HCT116 (cell line): Measurements from ENCODE around the gene TAS1R1. TPM values are rescaled to one million over a fixed set of nuclear protein-coding genes. Genes with fewer than 3 reads are reported as not detected.

Experiments
- ATAC-seq: fragments of 200-7000 bp; cut with Tn5 transposase; 2 replicates; pipeline ENCODE4 v1.9.1; 2020; ENCODE audit warnings: mild to moderate bottlenecking, moderate library complexity
- BruUV-seq: library from RNA; stranded (reverse); fragments of 400-500 nt; replicated peaks from 2 replicates; lab custom pipeline; 2021; lab: Mats Ljungman, UMichigan
- CTCF ChIA-PET: fragments of 300-600 bp; sonication (Branson Sonifier 250); formaldehyde crosslinking; loops from one replicate; lab custom pipeline; 2021; ENCODE audit warnings: antibody characterized with exemption; lab: Charles Lee
- POLR2A ChIA-PET: fragments of 300-600, 350-600 bp; sonication (Branson Sonifier 250); formaldehyde crosslinking; loops from one replicate; lab custom pipeline; 2021; ENCODE audit warnings: antibody characterized with exemption; lab: Charles Lee
- RAD21 ChIA-PET, 2 experiments: fragments of 300-600 bp; sonication (Branson Sonifier 250); formaldehyde crosslinking; loops; one replicate each; lab custom pipeline; 2023; ENCODE audit warnings: low total read pairs in 2 of 2; ENCODE audit not compliant: uncharacterized antibody in 2 of 2, unreplicated experiment in 2 of 2, low non-redundant PET in 1 of 2; lab: Charles Lee
- DNase-seq: peaks from one replicate; pipeline ENCODE4 v3.0.0-alpha.2; 2010; ENCODE audit warnings: low read depth, low spot score
- H2AFZ ChIP-seq: fragments of 200-600 bp; shearing (Covaris generic), sonication (generic); 2 replicates; pipeline ENCODE4 v1.6.1; 2017; ENCODE audit warnings: low read depth, mixed run types, mixed read lengths, antibody characterized with exemption, low read length; ENCODE audit not compliant: poor library complexity, severe bottlenecking
- H3K27ac ChIP-seq: 2 replicates; pipeline ENCODE4 v1.5.1; 2012; ENCODE audit warnings: low read depth, low read length
- H3K27me3 ChIP-seq: fragments of 200-600 bp; sonication (generic); 2 replicates; pipeline ENCODE4 v1.6.1; 2016; ENCODE audit warnings: mixed run types, low read length, mixed read lengths; ENCODE audit not compliant: insufficient read depth
- H3K36me3 ChIP-seq, 2 experiments: fragments of 200-500 bp in 1 of 2; fragments of 200-600 bp in 1 of 2; sonication (Bioruptor generic) in 1 of 2; sonication (generic) in 1 of 2; 2 replicates each; pipeline versions ENCODE4 v1.5.1 to v1.6.1; 2014 to 2016; ENCODE audit warnings: low read length in 2 of 2, inconsistent platforms in 1 of 2, mixed read lengths in 1 of 2, mixed run types in 1 of 2; ENCODE audit not compliant: insufficient read depth in 2 of 2, control insufficient read depth in 1 of 2
- H3K4me1 ChIP-seq, 2 experiments: fragments of 200-600 bp in 1 of 2; sonication (generic) in 1 of 2; 2 replicates each; pipeline versions ENCODE4 v1.5.1 to v1.6.1; 2012 to 2017; ENCODE audit warnings: low read length in 2 of 2, inconsistent platforms in 1 of 2, mild to moderate bottlenecking in 1 of 2, mixed read lengths in 1 of 2, mixed run types in 1 of 2, moderate library complexity in 1 of 2; ENCODE audit not compliant: insufficient read depth in 2 of 2, control insufficient read depth in 1 of 2
- H3K4me2 ChIP-seq: fragments of 200-600 bp; sonication (generic); 2 replicates; pipeline ENCODE4 v1.6.1; 2017; ENCODE audit warnings: mixed run types, low read length, mixed read lengths
- H3K4me3 ChIP-seq, 2 experiments: fragments of 200-600 bp in 1 of 2; sonication (generic) in 1 of 2; replicated peaks in 1 of 2; 2 replicates each; pipeline ENCODE4 v1.5.1; 2011 to 2016; ENCODE audit warnings: low read length in 2 of 2, control low read depth in 1 of 2, low read depth in 1 of 2, mild to moderate bottlenecking in 1 of 2, mixed read lengths in 1 of 2, mixed run types in 1 of 2
- H3K79me2 ChIP-seq: fragments of 200-600 bp; sonication (generic); 2 replicates; pipeline ENCODE4 v1.6.1; 2017; ENCODE audit warnings: mild to moderate bottlenecking, mixed run types, low read length, moderate library complexity, mixed read lengths; ENCODE audit not compliant: insufficient read depth
- H3K9ac ChIP-seq: fragments of 200-600 bp; sonication (generic); 2 replicates; pipeline ENCODE4 v1.6.1; 2016; ENCODE audit warnings: low read length, mixed read lengths
- H3K9me2 ChIP-seq: fragments of 200-600 bp; sonication (generic), shearing (Covaris generic); 2 replicates; pipeline ENCODE4 v1.6.1; 2017; ENCODE audit warnings: mixed run types, mild to moderate bottlenecking, moderate library complexity; ENCODE audit not compliant: insufficient read depth
- H3K9me3 ChIP-seq, 2 experiments: fragments of 200-500 bp in 1 of 2; fragments of 200-600 bp in 1 of 2; sonication (Bioruptor generic) in 1 of 2; sonication (generic) in 1 of 2; 2 replicates each; pipeline ENCODE4 v1.6.1; 2014 to 2017; ENCODE audit warnings: low read length in 2 of 2, mixed read lengths in 2 of 2, inconsistent platforms in 1 of 2, low read depth in 1 of 2, mild to moderate bottlenecking in 1 of 2, mixed run types in 1 of 2, moderate library complexity in 1 of 2; ENCODE audit not compliant: control insufficient read depth in 1 of 2, insufficient read depth in 1 of 2
- H4K20me1 ChIP-seq: fragments of 200-600 bp; sonication (generic), shearing (Covaris generic); 2 replicates; pipeline ENCODE4 v1.6.1; 2017; ENCODE audit warnings: mixed run types, mild to moderate bottlenecking, moderate library complexity; ENCODE audit not compliant: insufficient read depth
- CBX3 ChIP-seq: IDR thresholded peaks from 2 replicates; pipeline ENCODE4 v1.6.1; 2012; ENCODE audit warnings: low read depth
- CEBPB ChIP-seq: IDR thresholded peaks from 2 replicates; pipeline ENCODE4 v1.6.1; 2012; ENCODE audit warnings: low read depth
- EGR1 ChIP-seq: IDR thresholded peaks from 2 replicates; pipeline ENCODE4 v1.6.1; 2012; ENCODE audit warnings: low read depth
- ELF1 ChIP-seq: IDR thresholded peaks from 2 replicates; pipeline ENCODE4 v1.6.1; 2012; ENCODE audit warnings: low read depth, borderline replicate concordance
- EZH2 ChIP-seq: fragments of 200-600 bp; sonication (generic); IDR thresholded peaks from 2 replicates; pipeline ENCODE4 v1.6.1; 2017; ENCODE audit warnings: antibody characterized with exemption, mixed run types
- EZH2phosphoT487 ChIP-seq: fragments of 200-600 bp; IDR thresholded peaks from 2 replicates; pipeline ENCODE4 v1.6.1; 2018; ENCODE audit warnings: antibody characterized with exemption, borderline replicate concordance
- FOSL1 ChIP-seq: IDR thresholded peaks from 2 replicates; pipeline ENCODE4 v1.6.1; 2012; ENCODE audit warnings: low read depth
- POLR2A ChIP-seq: IDR thresholded peaks from 2 replicates; pipeline ENCODE4 v1.7.0; 2011; ENCODE audit warnings: borderline replicate concordance; ENCODE audit not compliant: insufficient read depth, insufficient read length; ENCODE audit errors: extremely low read depth
- POLR2AphosphoS5 ChIP-seq: IDR thresholded peaks from 2 replicates; pipeline ENCODE4 v1.6.1; 2011; ENCODE audit warnings: mild to moderate bottlenecking, low read depth, low read length, moderate library complexity
- RAD21 ChIP-seq: IDR thresholded peaks from 2 replicates; pipeline ENCODE4 v1.6.1; 2012; ENCODE audit warnings: low read depth, mild to moderate bottlenecking
- SIN3A ChIP-seq: IDR thresholded peaks from 2 replicates; pipeline ENCODE4 v1.6.1; 2012; ENCODE audit warnings: low read depth
- SP1 ChIP-seq: IDR thresholded peaks from 2 replicates; pipeline ENCODE4 v1.6.1; 2012; ENCODE audit warnings: low read depth
- TCF7L2 ChIP-seq: IDR thresholded peaks from 2 replicates; pipeline ENCODE4 v1.7.0; 2011; ENCODE audit warnings: borderline replicate concordance, inconsistent platforms; ENCODE audit not compliant: insufficient read depth, insufficient read length; ENCODE audit errors: extremely low read depth
- YY1 ChIP-seq: IDR thresholded peaks from 2 replicates; pipeline ENCODE4 v1.6.1; 2011; ENCODE audit warnings: low read length, low read depth, moderate library complexity, mild to moderate bottlenecking; ENCODE audit not compliant: insufficient replicate concordance; ENCODE audit errors: extremely low read depth
- intact Hi-C: fragments of 100-400 bp; cut with micrococcal nuclease; formaldehyde crosslinking; loops from 2 replicates; pipeline ENCODE4 v1.10.0; 2022
- total RNA-seq: library from RNA; stranded (reverse); gene quantifications from one replicate; pipeline ENCODE4 v1.2.1, GENCODE V29; 2021; ENCODE audit not compliant: unreplicated experiment
- TF ChIP-seq, protein P1 (sequence below): IDR thresholded peaks from 2 replicates; pipeline ENCODE4 v1.6.1; 2011; ENCODE audit warnings: mild to moderate bottlenecking, low read length, moderate library complexity; ENCODE audit not compliant: insufficient replicate concordance; ENCODE audit errors: extremely low read depth
- TF ChIP-seq, protein P2 (sequence below): IDR thresholded peaks from 2 replicates; pipeline ENCODE4 v1.6.1; 2012
- TF ChIP-seq, protein P3 (sequence below), 3 experiments: fragments of 200-600 bp in 1 of 3; sonication (generic) in 1 of 3; IDR thresholded peaks in 2 of 3; conservative IDR thresholded peaks in 1 of 3; 2 replicates each; pipeline ENCODE4 v1.5.1; 2012 to 2017; ENCODE audit warnings: low read depth in 2 of 3, low read length in 2 of 3, antibody characterized with exemption in 1 of 3, borderline replicate concordance in 1 of 3, control low read depth in 1 of 3, mild to moderate bottlenecking in 1 of 3, mixed read lengths in 1 of 3, mixed run types in 1 of 3, moderate library complexity in 1 of 3; ENCODE audit not compliant: insufficient read depth in 1 of 3

The TAS1R1 gene
- total RNA-seq, 1 experiment from 2014 or later: not detected

DNA sequence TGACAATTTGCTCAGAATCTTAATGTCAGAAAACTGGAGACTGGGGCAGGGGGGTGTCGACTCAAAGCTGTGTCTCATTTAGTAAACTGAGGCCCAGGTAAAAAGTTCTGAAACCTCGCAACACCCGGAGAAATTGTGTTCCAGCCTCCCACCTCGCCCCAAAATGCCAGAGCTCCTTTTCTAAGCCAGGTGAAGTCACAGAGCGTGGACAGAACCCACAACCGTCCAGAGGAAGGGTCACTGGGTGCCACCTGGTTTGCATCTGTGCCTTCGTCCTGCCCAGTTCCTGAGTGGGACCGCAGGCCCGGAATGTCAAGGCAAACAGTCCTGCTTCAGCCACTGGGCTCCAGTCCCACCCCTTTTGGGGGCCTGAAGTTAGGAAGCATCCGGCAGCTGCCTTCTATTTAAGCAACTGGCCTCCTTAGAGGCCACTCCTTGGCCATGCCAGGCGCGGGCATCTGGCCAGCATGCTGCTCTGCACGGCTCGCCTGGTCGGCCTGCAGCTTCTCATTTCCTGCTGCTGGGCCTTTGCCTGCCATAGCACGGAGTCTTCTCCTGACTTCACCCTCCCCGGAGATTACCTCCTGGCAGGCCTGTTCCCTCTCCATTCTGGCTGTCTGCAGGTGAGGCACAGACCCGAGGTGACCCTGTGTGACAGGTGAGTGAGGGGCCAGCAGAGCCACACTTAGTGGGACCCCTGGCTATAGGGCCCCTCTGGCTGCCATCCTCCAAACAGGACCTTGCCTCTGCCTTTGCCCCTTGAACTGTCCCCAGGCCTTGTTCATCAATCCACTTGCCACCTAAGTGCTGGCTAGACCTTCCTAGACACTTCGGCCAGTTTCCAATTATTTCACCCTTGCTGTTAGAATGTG is at the start of gene TAS1R1 (continued):
- TF ChIP-seq, protein P1, sequence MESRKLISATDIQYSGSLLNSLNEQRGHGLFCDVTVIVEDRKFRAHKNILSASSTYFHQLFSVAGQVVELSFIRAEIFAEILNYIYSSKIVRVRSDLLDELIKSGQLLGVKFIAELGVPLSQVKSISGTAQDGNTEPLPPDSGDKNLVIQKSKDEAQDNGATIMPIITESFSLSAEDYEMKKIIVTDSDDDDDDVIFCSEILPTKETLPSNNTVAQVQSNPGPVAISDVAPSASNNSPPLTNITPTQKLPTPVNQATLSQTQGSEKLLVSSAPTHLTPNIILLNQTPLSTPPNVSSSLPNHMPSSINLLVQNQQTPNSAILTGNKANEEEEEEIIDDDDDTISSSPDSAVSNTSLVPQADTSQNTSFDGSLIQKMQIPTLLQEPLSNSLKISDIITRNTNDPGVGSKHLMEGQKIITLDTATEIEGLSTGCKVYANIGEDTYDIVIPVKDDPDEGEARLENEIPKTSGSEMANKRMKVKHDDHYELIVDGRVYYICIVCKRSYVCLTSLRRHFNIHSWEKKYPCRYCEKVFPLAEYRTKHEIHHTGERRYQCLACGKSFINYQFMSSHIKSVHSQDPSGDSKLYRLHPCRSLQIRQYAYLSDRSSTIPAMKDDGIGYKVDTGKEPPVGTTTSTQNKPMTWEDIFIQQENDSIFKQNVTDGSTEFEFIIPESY: no peak
- TF ChIP-seq EZH2phosphoT487: no peak
- TF ChIP-seq ELF1: no peak
- TF ChIP-seq, all 23 proteins: peak for 0

DNA sequence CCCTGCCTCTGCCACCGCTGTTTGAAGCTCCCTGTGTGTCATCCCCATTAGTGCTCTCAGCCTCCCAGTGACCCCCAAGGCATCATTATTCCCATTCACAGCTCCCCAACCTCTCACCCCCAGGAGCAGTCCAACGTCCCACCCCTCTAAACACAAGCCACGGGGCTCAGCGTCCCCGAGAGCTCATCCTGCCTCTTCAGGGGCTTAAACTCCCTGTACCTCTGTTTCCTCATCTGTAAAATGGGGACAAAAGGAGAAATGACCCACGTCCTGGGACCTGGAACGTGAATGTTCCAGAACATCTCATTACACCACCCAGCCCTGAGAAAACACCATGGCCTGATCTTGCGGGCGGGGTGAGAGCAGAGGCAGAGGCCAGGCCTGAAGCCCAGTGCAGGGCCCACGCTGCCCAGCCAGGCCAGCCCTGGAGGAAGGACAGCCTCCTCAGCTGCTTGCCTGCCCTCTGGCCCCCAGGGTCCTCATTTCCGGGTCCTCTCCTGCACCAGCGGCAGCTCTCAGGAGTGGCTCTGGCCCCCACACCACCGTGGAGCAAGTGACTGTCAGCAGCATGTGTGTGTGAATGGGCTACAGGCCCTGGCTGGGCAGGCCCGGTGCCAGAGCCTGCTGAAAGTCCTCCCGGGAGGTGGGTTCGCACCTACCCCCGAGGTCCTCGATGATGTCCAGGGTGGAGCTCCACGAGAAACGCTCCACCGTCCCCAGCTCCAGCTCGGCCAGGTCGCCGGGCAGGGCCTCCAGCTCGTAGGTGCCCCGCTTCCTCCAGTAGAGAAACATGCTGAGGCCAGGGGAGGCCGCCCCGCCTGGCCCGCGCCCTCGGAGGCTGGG is 49.5 kb upstream of the TAS1R1 start:
- Histone ChIP-seq H3K9me2 (no peaks in the 10 kb centered on the region), H3K36me3 (no peaks in the 10 kb centered on the region), H3K27ac (no peak overlapping the region), H4K20me1 (no peaks in the 10 kb centered on the region), H3K4me2 (no peak overlapping the region), H3K4me1 (no peaks in the 10 kb centered on the region; a peak in 1 of 4 replicates), H2AFZ (no peak overlapping the region), H3K79me2 (no peaks in the 10 kb centered on the region), H3K27me3 (no peaks in the 10 kb centered on the region), H3K4me3 (no peak overlapping the region), H3K9me3 (no peaks in the 10 kb centered on the region), H3K9ac (no peak overlapping the region)
- RAD21 ChIA-PET: no interaction called here
- intact Hi-C loops: no loop called here
- DNase-seq (no peak), ATAC-seq (no peak)
- CTCF ChIA-PET: no interaction called here
- BruUV-seq: no TSS peak
- POLR2A ChIA-PET: no interaction called here
- TF ChIP-seq ELF1 (no peak), CBX3 (no peak), POLR2AphosphoS5 (no peak), TCF7L2 (no peak), EZH2phosphoT487 (no peak), EGR1 (no peak), POLR2A (no peak), FOSL1 (no peak), YY1 (no peak), EZH2 (no peak), SIN3A (no peak), RAD21 (no peak), CEBPB (no peak), SP1 (no peak)
- TF ChIP-seq, protein P2, sequence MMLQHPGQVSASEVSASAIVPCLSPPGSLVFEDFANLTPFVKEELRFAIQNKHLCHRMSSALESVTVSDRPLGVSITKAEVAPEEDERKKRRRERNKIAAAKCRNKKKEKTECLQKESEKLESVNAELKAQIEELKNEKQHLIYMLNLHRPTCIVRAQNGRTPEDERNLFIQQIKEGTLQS: no peak
- TF ChIP-seq, protein P3, sequence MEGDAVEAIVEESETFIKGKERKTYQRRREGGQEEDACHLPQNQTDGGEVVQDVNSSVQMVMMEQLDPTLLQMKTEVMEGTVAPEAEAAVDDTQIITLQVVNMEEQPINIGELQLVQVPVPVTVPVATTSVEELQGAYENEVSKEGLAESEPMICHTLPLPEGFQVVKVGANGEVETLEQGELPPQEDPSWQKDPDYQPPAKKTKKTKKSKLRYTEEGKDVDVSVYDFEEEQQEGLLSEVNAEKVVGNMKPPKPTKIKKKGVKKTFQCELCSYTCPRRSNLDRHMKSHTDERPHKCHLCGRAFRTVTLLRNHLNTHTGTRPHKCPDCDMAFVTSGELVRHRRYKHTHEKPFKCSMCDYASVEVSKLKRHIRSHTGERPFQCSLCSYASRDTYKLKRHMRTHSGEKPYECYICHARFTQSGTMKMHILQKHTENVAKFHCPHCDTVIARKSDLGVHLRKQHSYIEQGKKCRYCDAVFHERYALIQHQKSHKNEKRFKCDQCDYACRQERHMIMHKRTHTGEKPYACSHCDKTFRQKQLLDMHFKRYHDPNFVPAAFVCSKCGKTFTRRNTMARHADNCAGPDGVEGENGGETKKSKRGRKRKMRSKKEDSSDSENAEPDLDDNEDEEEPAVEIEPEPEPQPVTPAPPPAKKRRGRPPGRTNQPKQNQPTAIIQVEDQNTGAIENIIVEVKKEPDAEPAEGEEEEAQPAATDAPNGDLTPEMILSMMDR (IDR thresholded peaks at IDR 0.05 in 2 of 3, conservative IDR thresholded peaks at IDR 0.05 in 1 of 3; ENCODE audit: borderline replicate concordance in 1 of 3, insufficient read depth in 1 of 3, low read depth in 2 of 3, low read length in 2 of 3): no peak
